A673 (cell line): ENCODE measurements around the gene FIBP. TPM values are rescaled to one million over a fixed set of nuclear protein-coding genes. Genes with fewer than 3 reads are reported as not detected.

Source experiments
- BruUV-seq: library from RNA; stranded (reverse); fragments of 400-500 nt; replicated peaks from 2 replicates; lab custom pipeline; 2021; lab: Mats Ljungman, UMichigan
- CTCF ChIA-PET: fragments of 300-600 bp; sonication (Branson Sonifier 250); formaldehyde crosslinking; loops from one replicate; lab custom pipeline; 2022; ENCODE audit warnings: antibody characterized with exemption; lab: Charles Lee
- POLR2A ChIA-PET: fragments of 300-600 bp; sonication (Branson Sonifier 250); formaldehyde crosslinking; loops from one replicate; lab custom pipeline; 2022; ENCODE audit warnings: antibody characterized with exemption; ENCODE audit not compliant: low non-redundant PET; lab: Charles Lee
- DNase-seq: peaks from one replicate; pipeline ENCODE4 v3.0.0-alpha.2; 2015; ENCODE audit warnings: low spot score
- H3K27ac ChIP-seq: fragments of 200-600 bp; sonication (generic); 2 replicates; pipeline ENCODE4 v1.5.1; 2016; ENCODE audit warnings: mixed run types, low read depth, mild to moderate bottlenecking, mixed read lengths, antibody characterized with exemption, low read length; ENCODE audit not compliant: poor library complexity, severe bottlenecking
- H3K27me3 ChIP-seq: fragments of 200-600 bp; sonication (generic); replicated peaks from 2 replicates; pipeline ENCODE4 v1.6.1; 2017; ENCODE audit warnings: mixed run types, low read depth, mild to moderate bottlenecking, mixed read lengths, antibody characterized with exemption, low read length; ENCODE audit not compliant: insufficient read depth, poor library complexity
- H3K36me3 ChIP-seq: fragments of 200-600 bp; sonication (generic); 2 replicates; pipeline ENCODE4 v1.6.1; 2016; ENCODE audit warnings: mixed run types, mild to moderate bottlenecking, mixed read lengths, antibody characterized with exemption, low read length; ENCODE audit not compliant: insufficient read depth, poor library complexity, severe bottlenecking
- H3K4me1 ChIP-seq: fragments of 200-600 bp; sonication (generic); 2 replicates; pipeline ENCODE4 v1.6.1; 2017; ENCODE audit warnings: mixed run types, mild to moderate bottlenecking, mixed read lengths, antibody characterized with exemption, low read length; ENCODE audit not compliant: insufficient read depth, poor library complexity, severe bottlenecking
- H3K4me3 ChIP-seq: fragments of 200-600 bp; sonication (generic); 2 replicates; pipeline ENCODE4 v1.5.1; 2016; ENCODE audit warnings: low read depth, mixed run types, mild to moderate bottlenecking, mixed read lengths, low read length; ENCODE audit not compliant: poor library complexity, severe bottlenecking
- H3K9me3 ChIP-seq: fragments of 200-600 bp; sonication (generic); 2 replicates; pipeline ENCODE4 v1.6.1; 2016; ENCODE audit warnings: mixed run types, low read depth, mild to moderate bottlenecking, mixed read lengths, antibody characterized with exemption, low read length; ENCODE audit not compliant: poor library complexity, severe bottlenecking
- EZH2 ChIP-seq: fragments of 200-600 bp; sonication (generic); IDR thresholded peaks from 2 replicates; pipeline ENCODE4 v1.6.1; 2017; ENCODE audit warnings: borderline replicate concordance, low read depth, mild to moderate bottlenecking, mixed read lengths, antibody characterized with exemption, low read length; ENCODE audit not compliant: poor library complexity, severe bottlenecking
- intact Hi-C: fragments of 100-400 bp; cut with micrococcal nuclease; formaldehyde crosslinking; loops from one replicate; pipeline ENCODE4 v1.10.0; 2022; ENCODE audit not compliant: unreplicated experiment
- total RNA-seq: library from RNA; stranded (reverse); gene quantifications from 2 replicates; pipeline ENCODE4 v1.2.3, GENCODE V29; 2021
- TF ChIP-seq, protein P1 (sequence below): fragments of 300-800, 200-600 bp; sonication (generic); conservative IDR thresholded peaks from 2 replicates; pipeline ENCODE4 v1.5.1; 2017; ENCODE audit warnings: low read depth, mild to moderate bottlenecking, antibody characterized with exemption, low read length, moderate library complexity, mixed read lengths

Gene FIBP
- total RNA-seq, 1 experiment from 2014 or later: 98.5 TPM

DNA sequence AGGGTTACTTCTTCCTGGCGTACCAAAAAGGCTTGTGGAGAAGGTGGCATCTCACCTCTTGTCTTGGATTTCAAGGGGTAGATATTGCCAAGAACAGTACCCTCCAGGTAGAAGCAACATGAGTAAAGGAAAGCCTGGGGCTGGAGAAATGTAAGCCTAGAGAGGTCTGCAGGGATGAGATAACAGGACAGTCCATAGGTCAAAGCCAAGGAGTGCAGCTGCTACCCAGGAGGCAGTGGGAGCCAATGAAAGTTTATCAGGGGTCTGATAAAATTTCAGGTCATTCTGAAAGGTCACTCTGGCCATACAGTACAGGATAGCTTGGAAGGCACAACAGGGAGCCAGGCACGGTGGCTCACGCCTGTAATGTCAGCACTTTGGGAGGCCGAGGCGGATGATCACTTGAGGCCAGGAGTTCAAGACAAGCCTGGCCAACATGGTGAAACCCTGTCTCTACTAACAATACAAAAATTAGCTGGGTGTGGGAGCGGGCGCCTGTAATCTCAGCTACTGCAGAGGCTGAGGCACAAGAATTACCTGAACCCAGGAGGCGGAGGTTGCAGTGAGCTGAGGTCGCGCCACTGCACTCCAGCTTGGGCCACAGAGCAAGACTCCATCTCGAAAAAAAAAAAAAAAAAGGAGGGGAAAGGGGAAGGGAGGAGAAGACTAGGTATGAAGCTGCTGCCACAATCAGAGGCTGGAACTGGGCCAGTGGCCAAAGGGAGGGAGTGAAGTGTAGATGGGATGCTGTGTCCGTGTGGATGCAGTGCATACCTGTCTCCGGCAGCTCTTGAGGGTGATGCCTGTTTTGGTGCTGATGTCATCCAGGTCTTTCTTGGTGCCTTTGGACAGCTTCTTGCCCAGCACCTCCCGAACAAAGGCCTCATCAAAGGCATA lies 1.2 kb downstream of the FIBP start:
- H3K27ac ChIP-seq: peak overlapping the region; percentile 85
- peaks cover 48% of the 10 kb centered on the region for H3K36me3 ChIP-seq
- intact Hi-C loops: no loop called here
- ChIA-PET POLR2A (no interaction called here), CTCF (interaction anchor here (1.1 to 2.1 kb wide), 2 partner anchors 18 to 25 kb away, joined by 3 to 31 read pairs; no protein-coding TSS in a partner anchor)
- TF ChIP-seq EZH2: no peak
- TF ChIP-seq, protein P1, sequence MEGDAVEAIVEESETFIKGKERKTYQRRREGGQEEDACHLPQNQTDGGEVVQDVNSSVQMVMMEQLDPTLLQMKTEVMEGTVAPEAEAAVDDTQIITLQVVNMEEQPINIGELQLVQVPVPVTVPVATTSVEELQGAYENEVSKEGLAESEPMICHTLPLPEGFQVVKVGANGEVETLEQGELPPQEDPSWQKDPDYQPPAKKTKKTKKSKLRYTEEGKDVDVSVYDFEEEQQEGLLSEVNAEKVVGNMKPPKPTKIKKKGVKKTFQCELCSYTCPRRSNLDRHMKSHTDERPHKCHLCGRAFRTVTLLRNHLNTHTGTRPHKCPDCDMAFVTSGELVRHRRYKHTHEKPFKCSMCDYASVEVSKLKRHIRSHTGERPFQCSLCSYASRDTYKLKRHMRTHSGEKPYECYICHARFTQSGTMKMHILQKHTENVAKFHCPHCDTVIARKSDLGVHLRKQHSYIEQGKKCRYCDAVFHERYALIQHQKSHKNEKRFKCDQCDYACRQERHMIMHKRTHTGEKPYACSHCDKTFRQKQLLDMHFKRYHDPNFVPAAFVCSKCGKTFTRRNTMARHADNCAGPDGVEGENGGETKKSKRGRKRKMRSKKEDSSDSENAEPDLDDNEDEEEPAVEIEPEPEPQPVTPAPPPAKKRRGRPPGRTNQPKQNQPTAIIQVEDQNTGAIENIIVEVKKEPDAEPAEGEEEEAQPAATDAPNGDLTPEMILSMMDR: no peak
- no peak for DNase-seq
- BruUV-seq: no TSS peak
- peaks cover 26% of the 10 kb centered on the region for H3K4me1 ChIP-seq
- no peaks in the 10 kb centered on the region for H3K27me3 ChIP-seq
- peak overlapping the region; percentile 72 for H3K4me3 ChIP-seq
- no peaks in the 10 kb centered on the region for H3K9me3 ChIP-seq

DNA sequence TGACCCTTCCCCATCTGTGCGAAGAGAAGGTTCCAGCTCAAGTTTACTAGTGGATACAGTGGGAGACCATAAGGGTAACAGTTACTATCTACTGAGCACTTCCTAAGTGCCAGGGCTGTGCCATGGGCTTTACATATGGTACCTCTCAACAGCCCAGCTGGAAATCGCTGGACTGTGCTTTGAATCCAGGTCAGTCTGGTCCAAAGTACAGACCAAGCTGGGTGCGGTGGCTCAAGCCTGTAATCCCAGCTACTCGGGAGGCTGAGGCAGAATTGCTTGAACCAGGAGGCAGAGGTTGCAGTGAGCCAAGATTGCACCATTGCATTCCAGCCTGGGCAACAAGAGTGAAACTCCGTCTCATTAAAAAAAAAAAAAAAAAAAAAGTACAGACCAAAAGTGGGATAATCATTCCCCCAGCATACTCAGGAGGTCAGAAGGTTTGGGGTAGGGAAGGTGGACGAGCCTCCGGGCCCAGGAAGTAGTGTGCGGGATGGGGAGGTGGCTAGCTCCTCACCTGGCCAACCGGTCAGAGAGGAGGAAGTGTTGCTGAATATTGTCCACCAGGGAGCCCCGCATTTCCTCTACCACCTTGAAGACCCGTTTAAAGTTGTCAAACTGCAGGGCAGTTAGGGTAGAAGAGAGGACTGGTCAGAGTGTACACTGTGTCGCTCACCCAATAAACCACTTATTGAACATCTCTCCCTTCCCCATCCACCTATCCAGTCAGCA lies 2.3 kb downstream of the FIBP start:
- TF ChIP-seq, protein P1: no peak
- no peak for TF ChIP-seq EZH2
- ChIA-PET POLR2A (no interaction called here), CTCF (interaction anchor here (0.6 to 2.3 kb wide), 4 partner anchors 15 to 173 kb away, joined by 3 to 16 read pairs (median 8); partner anchors contain the start of genes FOSL1 and MUS81)
- Histone ChIP-seq H3K4me3 (no peak overlapping the region), H3K9me3 (no peaks in the 10 kb centered on the region), H3K36me3 (peaks cover 48% of the 10 kb centered on the region), H3K27ac (no peak overlapping the region), H3K4me1 (peaks cover 21% of the 10 kb centered on the region), H3K27me3 (no peaks in the 10 kb centered on the region)
- intact Hi-C loops: no loop called here
- DNase-seq: no peak
- BruUV-seq: no TSS peak

DNA sequence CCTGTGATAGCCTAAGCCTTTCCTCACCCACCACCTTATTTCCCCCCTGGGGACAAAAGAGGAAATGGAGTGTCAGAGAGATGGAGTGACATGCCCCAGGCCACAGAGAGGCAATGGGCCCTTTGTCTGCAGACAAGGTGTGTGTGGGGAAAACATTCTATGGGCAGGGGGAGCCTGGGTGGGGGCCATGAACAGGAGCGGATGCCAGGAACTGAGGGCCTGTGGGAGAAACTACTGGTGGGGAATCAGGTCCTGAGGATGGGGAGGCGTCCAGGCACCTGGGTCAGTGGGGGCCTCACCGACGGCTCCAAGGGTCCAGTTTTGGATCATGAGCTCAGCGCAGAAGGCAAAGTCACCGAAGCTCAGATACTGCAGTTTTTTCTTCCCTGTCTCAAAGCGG lies 3.0 kb downstream of the FIBP start:
- Histone ChIP-seq H3K27ac (no peak overlapping the region), H3K9me3 (no peaks in the 10 kb centered on the region), H3K36me3 (peaks cover 48% of the 10 kb centered on the region), H3K4me1 (peaks cover 20% of the 10 kb centered on the region), H3K27me3 (no peaks in the 10 kb centered on the region), H3K4me3 (no peak overlapping the region)
- ChIA-PET CTCF (interaction anchor here (0.6 to 2.3 kb wide), 9 partner anchors 11 to 179 kb away, joined by 3 to 16 read pairs (median 6); partner anchors contain the start of genes FOSL1 and MUS81), POLR2A (interaction anchor here (0.5 to 0.9 kb wide), 2 partner anchors 17 to 1536 kb away, joined by 3 to 13 read pairs; no protein-coding TSS in a partner anchor)
- no TSS peak for BruUV-seq
- intact Hi-C loops: no loop called here
- DNase-seq: no peak
- TF ChIP-seq, protein P1: no peak
- TF ChIP-seq EZH2: no peak
